GM12878 (cell line): Measurements from ENCODE around the gene LGALS9. TPM values are rescaled to one million over a fixed set of nuclear protein-coding genes. Genes with fewer than 3 reads are reported as not detected.

Source experiments
- ATAC-seq: fragments of 200-7000 bp; cut with Tn5 transposase; 3 replicates; pipeline ENCODE4 v1.9.1; 2020; ENCODE audit warnings: mild to moderate bottlenecking, moderate library complexity
- BruUV-seq: library from RNA; stranded (reverse); fragments of 400-500 nt; replicated peaks from 2 replicates; lab custom pipeline; 2021; lab: Mats Ljungman, UMichigan
- CTCF ChIA-PET: fragments of 300-600 bp; sonication (Branson Sonifier 250); formaldehyde crosslinking; extraction: SDS; loops from one replicate; lab custom pipeline; 2021; ENCODE audit warnings: inconsistent platforms; lab: Yijun Ruan, JAX
- POLR2A ChIA-PET: fragments of 350-600 bp; formaldehyde crosslinking; extraction: SDS; loops from one replicate; lab custom pipeline; 2021; ENCODE audit warnings: inconsistent platforms; lab: Charles Lee
- RAD21 ChIA-PET: fragments of 300-600 bp; sonication (Branson Sonifier 250); formaldehyde crosslinking; loops from one replicate; lab custom pipeline; 2023; ENCODE audit warnings: antibody characterized with exemption; ENCODE audit not compliant: unreplicated experiment; lab: Charles Lee
- SMC1A ChIA-PET: fragments of 300-600 bp; sonication (Branson Sonifier 250); formaldehyde crosslinking; loops from one replicate; lab custom pipeline; 2023; ENCODE audit not compliant: unreplicated experiment, uncharacterized antibody; lab: Charles Lee
- DNase-seq: peaks from one replicate; pipeline ENCODE4 v3.0.0-alpha.2; 2011; ENCODE audit warnings: low read depth, low spot score
- FAIRE-seq: peaks from 3 replicates; lab custom pipeline; 2011; peaks lifted over from hg19 to GRCh38; lab: Jason Lieb, UNC
- H2AFZ ChIP-seq: 2 replicates; pipeline ENCODE4 v1.6.0; 2011; ENCODE audit warnings: low read depth, low read length, control low read depth; ENCODE audit not compliant: control insufficient read depth
- H3K27ac ChIP-seq: 2 replicates; pipeline ENCODE4 v1.5.1; 2011; ENCODE audit warnings: control low read depth; ENCODE audit not compliant: control insufficient read depth, insufficient read depth
- H3K27me3 ChIP-seq, 2 experiments: replicated peaks in 1 of 2; 2 replicates each; pipeline versions ENCODE4 v1.6.0 to v1.6.1; 2011; ENCODE audit warnings: low read length in 1 of 2; ENCODE audit not compliant: control insufficient read depth in 2 of 2, insufficient read depth in 2 of 2
- H3K36me3 ChIP-seq, 2 experiments: 2 replicates each; pipeline ENCODE4 v1.5.1; 2011; ENCODE audit warnings: low read length in 1 of 2; ENCODE audit not compliant: control insufficient read depth in 2 of 2, insufficient read depth in 2 of 2
- H3K4me1 ChIP-seq: 2 replicates; pipeline ENCODE4 v1.6.1; 2011; ENCODE audit warnings: mild to moderate bottlenecking, low read length, moderate library complexity, mixed read lengths; ENCODE audit not compliant: control insufficient read depth, insufficient read depth
- H3K4me2 ChIP-seq: 2 replicates; pipeline ENCODE4 v1.6.0; 2011; ENCODE audit warnings: control low read depth; ENCODE audit not compliant: control insufficient read depth, insufficient read depth
- H3K4me3 ChIP-seq: fragments of 200-600 bp; sonication (generic); 2 replicates; pipeline ENCODE4 v1.5.1; 2016
- H3K79me2 ChIP-seq: 2 replicates; pipeline ENCODE4 v1.6.0; 2011; ENCODE audit warnings: low read length; ENCODE audit not compliant: control insufficient read depth, insufficient read depth
- H3K9ac ChIP-seq: 2 replicates; pipeline ENCODE4 v1.8.0; 2011; ENCODE audit warnings: low read length, control low read depth, mixed read lengths; ENCODE audit not compliant: control insufficient read depth, insufficient read depth
- H3K9me3 ChIP-seq: replicated peaks from 3 replicates; pipeline ENCODE4 v1.5.1; 2011; ENCODE audit warnings: mild to moderate bottlenecking, low read length; ENCODE audit not compliant: control insufficient read depth, insufficient read depth
- H4K20me1 ChIP-seq: 2 replicates; pipeline ENCODE4 v1.6.0; 2011; ENCODE audit not compliant: control insufficient read depth, insufficient read depth
- CBX3 ChIP-seq: fragments of 200-600 bp; sonication (generic); IDR thresholded peaks from 2 replicates; pipeline ENCODE4 v1.6.1; 2016; ENCODE audit warnings: low read depth, borderline replicate concordance
- HDAC6 ChIP-seq: fragments of 200-600 bp; sonication (generic); IDR thresholded peaks from one replicate; pipeline ENCODE4 v1.8.0; 2017; ENCODE audit warnings: antibody characterized with exemption; ENCODE audit not compliant: unreplicated experiment
- NRF1 ChIP-seq: conservative IDR thresholded peaks from 2 replicates; pipeline ENCODE4 v1.6.1; 2011; ENCODE audit warnings: mild to moderate bottlenecking, low read depth, low read length, improper control_type of control experiment
- RFX5 ChIP-seq: IDR thresholded peaks from 2 replicates; pipeline ENCODE4 v1.6.1; 2011; ENCODE audit warnings: low read depth, low read length, improper control_type of control experiment
- WGBS: methylation state at CpG from one replicate; pipeline ENCODE4 v1.1.6; 2016; ENCODE audit warnings: low lambda C conversion rate; ENCODE audit not compliant: insufficient replicate concordance, insufficient coverage; ENCODE audit errors: missing lambda C conversion rate; 5-methylcytosine and 5-hydroxymethylcytosine counted together
- in situ Hi-C: fragments of 300-500 bp; cut with MboI; formaldehyde crosslinking; loops from 9 replicates; pipeline ENCODE4 v1.14.3; 2018; ENCODE audit warnings: mixed read lengths
- intact Hi-C: fragments of 100-400 bp; cut with micrococcal nuclease; formaldehyde crosslinking; loops from one replicate; pipeline ENCODE4 v1.14.2; 2022; ENCODE audit not compliant: unreplicated experiment
- polyA plus RNA-seq, 11 experiments: library from polyadenylated mRNA; depleted of rRNA in 4 of 11; unstranded in 6 of 11; stranded (reverse) in 5 of 11; fragments of >200 nt; fragmentation: Nextera tagmentation in 4 of 11; fragmentation: Illumina TruSeq in 1 of 11; extraction: Ambion mirVana in 4 of 11; extraction: Trizol in 1 of 11; gene quantifications; 1 replicate in 1 of 11; 2 replicates in 10 of 11; pipeline versions ENCODE4 v1.2.1 to v1.2.3, GENCODE V29; 2011 to 2016; ENCODE audit warnings: inconsistent platforms in 2 of 11, missing spikeins in 2 of 11, low read depth in 1 of 11
- total RNA-seq, 4 experiments: library from RNA; depleted of rRNA in 3 of 4; stranded (reverse); fragments of >200 nt in 3 of 4; fragmentation: Illumina TruSeq in 1 of 4; extraction: Trizol in 1 of 4; gene quantifications; 2 replicates each; pipeline versions ENCODE4 v1.2.1 to v1.2.3, GENCODE V29; 2013 to 2021
- TF ChIP-seq, protein P1 (sequence below): IDR thresholded peaks from 2 replicates; pipeline ENCODE4 v1.6.1; 2012; ENCODE audit warnings: mild to moderate bottlenecking, low read depth, low read length
- TF ChIP-seq, protein P2 (sequence below): IDR thresholded peaks from 2 replicates; pipeline ENCODE4 v1.6.1; 2012; ENCODE audit warnings: low read length, inconsistent platforms

The LGALS9 gene
- total and polyA plus RNA-seq, 10 of the 15 experiments (the other 5 are each of a cell fraction or from before 2014, with no cell fraction given) = 22.5 to 294 (median 155) TPM

GRCh38 chr17:27663936-27664605 lies 33.1 kb downstream of the LGALS9 start:
- Histone ChIP-seq H3K4me2 (no peak overlapping the region), H3K36me3 (no peaks in the 10 kb centered on the region), H3K4me3 (no peak overlapping the region), H2AFZ (no peak overlapping the region), H3K27ac (no peak overlapping the region), H3K9me3 (no peaks in the 10 kb centered on the region), H3K4me1 (no peaks in the 10 kb centered on the region), H3K79me2 (no peaks in the 10 kb centered on the region), H4K20me1 (no peaks in the 10 kb centered on the region), H3K9ac (no peak overlapping the region), H3K27me3 (peaks cover 0 to 1% of the 10 kb centered on the region in 2 experiments; a peak in 3 of 4 replicates)
- no peak for ATAC-seq
- ChIA-PET SMC1A (interaction anchor here (1.2 kb wide), 1 partner anchor 92 kb away, joined by 3 read pairs; no protein-coding TSS in a partner anchor), RAD21 (no interaction called here), POLR2A (no interaction called here), CTCF (interaction anchor here (1.8 to 2.0 kb wide), 2 partner anchors 9 to 13 kb away, joined by 6 to 7 read pairs; no protein-coding TSS in a partner anchor)
- in situ Hi-C loops (loop anchor here (10.0 kb wide), 1 partner anchor 81 kb away; no protein-coding TSS in a partner anchor), intact Hi-C loops (no loop called here)
- no peak for FAIRE-seq
- no TSS peak for BruUV-seq
- WGBS = 14% methylated on average over 8 of the region's 8 CpGs
- no peak for DNase-seq
- no peak for TF ChIP-seq CBX3
- no peak for TF ChIP-seq HDAC6
- TF ChIP-seq, protein P1, sequence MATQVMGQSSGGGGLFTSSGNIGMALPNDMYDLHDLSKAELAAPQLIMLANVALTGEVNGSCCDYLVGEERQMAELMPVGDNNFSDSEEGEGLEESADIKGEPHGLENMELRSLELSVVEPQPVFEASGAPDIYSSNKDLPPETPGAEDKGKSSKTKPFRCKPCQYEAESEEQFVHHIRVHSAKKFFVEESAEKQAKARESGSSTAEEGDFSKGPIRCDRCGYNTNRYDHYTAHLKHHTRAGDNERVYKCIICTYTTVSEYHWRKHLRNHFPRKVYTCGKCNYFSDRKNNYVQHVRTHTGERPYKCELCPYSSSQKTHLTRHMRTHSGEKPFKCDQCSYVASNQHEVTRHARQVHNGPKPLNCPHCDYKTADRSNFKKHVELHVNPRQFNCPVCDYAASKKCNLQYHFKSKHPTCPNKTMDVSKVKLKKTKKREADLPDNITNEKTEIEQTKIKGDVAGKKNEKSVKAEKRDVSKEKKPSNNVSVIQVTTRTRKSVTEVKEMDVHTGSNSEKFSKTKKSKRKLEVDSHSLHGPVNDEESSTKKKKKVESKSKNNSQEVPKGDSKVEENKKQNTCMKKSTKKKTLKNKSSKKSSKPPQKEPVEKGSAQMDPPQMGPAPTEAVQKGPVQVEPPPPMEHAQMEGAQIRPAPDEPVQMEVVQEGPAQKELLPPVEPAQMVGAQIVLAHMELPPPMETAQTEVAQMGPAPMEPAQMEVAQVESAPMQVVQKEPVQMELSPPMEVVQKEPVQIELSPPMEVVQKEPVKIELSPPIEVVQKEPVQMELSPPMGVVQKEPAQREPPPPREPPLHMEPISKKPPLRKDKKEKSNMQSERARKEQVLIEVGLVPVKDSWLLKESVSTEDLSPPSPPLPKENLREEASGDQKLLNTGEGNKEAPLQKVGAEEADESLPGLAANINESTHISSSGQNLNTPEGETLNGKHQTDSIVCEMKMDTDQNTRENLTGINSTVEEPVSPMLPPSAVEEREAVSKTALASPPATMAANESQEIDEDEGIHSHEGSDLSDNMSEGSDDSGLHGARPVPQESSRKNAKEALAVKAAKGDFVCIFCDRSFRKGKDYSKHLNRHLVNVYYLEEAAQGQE = no peak
- no peak for TF ChIP-seq RFX5
- TF ChIP-seq, protein P2, sequence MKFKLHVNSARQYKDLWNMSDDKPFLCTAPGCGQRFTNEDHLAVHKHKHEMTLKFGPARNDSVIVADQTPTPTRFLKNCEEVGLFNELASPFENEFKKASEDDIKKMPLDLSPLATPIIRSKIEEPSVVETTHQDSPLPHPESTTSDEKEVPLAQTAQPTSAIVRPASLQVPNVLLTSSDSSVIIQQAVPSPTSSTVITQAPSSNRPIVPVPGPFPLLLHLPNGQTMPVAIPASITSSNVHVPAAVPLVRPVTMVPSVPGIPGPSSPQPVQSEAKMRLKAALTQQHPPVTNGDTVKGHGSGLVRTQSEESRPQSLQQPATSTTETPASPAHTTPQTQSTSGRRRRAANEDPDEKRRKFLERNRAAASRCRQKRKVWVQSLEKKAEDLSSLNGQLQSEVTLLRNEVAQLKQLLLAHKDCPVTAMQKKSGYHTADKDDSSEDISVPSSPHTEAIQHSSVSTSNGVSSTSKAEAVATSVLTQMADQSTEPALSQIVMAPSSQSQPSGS = no peak
- no peak for TF ChIP-seq NRF1
